ENCODE results near the gene AMN.

DNA sequence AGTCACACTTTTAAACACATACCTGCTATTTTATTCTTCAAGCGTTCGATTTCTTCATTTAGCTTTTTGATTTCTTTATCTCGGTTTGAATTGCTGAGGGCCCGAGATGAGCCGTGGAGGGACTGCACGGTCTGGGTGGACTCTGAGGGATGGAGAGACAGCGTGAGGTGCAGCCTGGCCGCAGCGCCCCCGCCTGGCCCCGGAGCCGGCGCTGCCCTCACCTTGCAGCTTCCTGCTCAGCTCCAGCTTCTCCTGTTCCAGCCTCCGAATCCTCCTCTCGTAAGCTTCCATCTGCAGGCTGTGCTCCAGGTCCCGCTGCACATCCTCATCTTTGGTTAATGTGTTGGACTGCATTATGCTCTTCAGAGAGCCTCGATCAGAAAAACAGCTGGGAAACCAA, 53.2 kb downstream of the AMN start:
- TF ChIP-seq, protein P1, sequence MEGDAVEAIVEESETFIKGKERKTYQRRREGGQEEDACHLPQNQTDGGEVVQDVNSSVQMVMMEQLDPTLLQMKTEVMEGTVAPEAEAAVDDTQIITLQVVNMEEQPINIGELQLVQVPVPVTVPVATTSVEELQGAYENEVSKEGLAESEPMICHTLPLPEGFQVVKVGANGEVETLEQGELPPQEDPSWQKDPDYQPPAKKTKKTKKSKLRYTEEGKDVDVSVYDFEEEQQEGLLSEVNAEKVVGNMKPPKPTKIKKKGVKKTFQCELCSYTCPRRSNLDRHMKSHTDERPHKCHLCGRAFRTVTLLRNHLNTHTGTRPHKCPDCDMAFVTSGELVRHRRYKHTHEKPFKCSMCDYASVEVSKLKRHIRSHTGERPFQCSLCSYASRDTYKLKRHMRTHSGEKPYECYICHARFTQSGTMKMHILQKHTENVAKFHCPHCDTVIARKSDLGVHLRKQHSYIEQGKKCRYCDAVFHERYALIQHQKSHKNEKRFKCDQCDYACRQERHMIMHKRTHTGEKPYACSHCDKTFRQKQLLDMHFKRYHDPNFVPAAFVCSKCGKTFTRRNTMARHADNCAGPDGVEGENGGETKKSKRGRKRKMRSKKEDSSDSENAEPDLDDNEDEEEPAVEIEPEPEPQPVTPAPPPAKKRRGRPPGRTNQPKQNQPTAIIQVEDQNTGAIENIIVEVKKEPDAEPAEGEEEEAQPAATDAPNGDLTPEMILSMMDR (conservative IDR thresholded peaks at IDR 0.05 in 1 of 2, IDR thresholded peaks at IDR 0.05 in 1 of 2; ENCODE audit: extremely low read depth in 1 of 2, insufficient read depth in 1 of 2, low read depth in 1 of 2, low read length in 2 of 2), result no peak
- no peak for TF ChIP-seq EZH2 (IDR thresholded peaks at IDR 0.05; ENCODE audit: borderline replicate concordance, low read length)

Measured in mammary epithelial cell (primary cell).